Stimulated activated CD4-positive, alpha-beta T cell treated with anti-CD3 and anti-CD28 coated beads, TNF-alpha, amount 100 ng/mL, for 48 hours (primary cell): ENCODE data around the gene TSHB.
"Not testable (repeated sequence)": the region's sequence is repeated elsewhere in the genome, so short reads cannot be mapped to it uniquely, and the experiment has no call there.

Experiments
- DNase-seq, 3 donors: peaks; one replicate each; pipeline ENCODE4 v3.0.0-alpha.2; 2020; ENCODE audit warnings: low read depth in 3 of 3

TSHB gene

DNA sequence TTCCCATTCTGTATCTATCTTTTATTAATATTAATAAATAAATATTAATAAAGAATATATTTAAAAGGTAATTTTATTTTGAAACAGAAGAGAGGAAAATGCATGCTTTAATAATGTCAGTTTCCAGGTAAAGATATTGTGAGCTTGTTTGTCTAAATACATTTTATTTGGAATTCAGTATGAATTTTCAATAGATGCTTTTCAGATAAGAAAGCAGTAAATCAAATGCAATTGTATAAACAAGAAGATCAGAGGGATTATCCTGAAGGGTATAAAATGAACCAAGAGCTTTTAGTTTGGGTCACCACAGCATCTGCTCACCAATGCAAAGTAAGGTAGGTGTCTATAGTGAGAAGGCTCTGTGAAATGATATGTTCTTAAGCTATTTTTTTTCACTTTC is at the start of gene TSHB:
TSS of gene TSHB (plus strand) at position 301 of the 400 bp plus-strand sequence. CDS start 3,537 bp downstream, outside the sequence.
- DNase-seq: no peak

DNA sequence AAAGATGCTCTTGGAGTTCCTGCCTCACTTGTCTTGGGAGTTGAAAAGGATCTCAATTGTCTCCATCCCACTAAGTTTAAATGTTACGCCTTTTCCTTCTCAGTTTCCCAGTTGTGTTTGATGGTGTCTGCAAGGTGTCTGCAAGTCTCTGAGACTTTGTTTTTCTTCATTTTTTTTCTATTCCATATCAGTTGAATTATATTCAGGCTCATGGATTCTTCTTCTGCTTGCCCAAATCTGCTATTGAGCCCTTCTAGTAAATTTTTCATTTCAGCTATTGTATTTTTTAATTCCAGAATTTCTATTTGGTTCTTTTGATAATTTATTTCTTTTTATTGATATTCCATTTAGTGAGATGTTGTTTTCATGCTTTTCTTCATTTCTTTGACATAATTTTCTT is 47.4 kb upstream of the TSHB start:
- DNase-seq: no peak

DNA sequence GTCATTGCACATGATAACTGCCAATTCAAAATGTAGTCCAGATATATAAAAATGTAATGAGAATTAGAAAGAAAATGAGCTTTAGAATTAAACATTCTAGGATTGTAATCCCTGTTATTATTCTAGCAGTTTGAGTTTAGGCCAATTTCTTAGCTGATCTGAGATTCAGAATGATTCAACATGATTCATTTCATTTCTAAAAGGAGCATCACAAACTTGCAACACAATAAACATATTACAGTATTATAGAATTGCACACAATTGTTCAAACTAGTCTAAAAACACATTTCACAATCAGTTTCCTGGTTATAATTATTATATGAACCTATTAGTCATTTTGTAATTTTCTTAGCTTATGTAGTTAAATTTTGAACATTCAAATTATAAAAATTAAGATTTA is 43.3 kb upstream of the TSHB start:
- DNase-seq: no peak

DNA sequence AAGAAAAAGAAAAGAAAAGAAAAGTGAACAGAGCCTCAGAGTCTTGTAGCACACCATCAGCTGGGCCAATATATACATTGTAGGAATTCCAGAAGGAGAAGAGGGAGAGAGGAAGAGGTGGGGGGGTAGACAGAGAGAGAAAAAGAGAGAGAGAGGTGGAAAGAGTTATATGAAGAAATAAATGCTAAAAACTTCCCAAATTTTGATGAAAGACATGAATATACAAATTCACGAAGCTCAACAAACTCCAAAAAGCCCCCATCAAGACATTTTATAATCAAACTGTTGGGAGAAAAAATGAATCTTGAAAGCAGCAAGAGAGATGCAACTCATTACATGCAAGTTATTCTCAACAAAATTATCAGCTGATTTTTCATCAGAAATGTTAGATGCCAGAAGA is 41.5 kb upstream of the TSHB start:
- no peak for DNase-seq

DNA sequence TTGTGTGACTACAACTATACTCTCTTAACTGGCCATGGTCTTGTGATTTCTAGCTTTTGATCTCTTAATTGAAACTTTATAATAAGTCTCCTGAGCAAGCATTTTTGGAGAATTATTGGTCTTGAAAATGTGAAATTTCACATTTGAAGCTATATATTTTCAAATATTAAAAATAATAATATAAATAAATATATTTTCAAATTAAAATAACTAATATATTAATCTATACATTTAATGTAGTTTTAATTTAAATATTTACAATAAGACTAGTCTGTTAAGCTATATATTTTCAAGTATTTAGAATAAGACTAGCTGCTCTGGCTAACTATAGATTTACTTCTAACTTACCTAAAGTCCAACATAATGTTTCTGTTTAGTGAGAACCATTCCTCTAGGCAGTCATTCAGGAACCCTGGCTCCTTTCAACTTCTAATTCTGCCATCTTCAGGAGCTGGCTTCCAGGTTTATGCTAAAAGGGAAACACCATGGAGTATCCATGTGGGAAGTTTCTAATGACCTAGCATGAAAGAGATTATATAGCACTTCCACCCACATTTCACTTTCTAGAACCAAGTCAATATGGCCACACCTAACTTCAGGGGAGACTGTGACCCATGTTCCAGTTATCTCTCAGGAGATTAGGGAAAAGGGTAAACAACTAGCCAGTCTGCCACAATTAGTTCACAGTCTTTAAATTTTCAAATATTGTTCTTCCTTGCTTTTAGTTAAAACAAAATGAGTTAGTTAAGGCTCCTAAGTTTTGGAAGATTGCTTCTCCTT is 31.9 kb upstream of the TSHB start:
- DNase-seq: no peak

DNA sequence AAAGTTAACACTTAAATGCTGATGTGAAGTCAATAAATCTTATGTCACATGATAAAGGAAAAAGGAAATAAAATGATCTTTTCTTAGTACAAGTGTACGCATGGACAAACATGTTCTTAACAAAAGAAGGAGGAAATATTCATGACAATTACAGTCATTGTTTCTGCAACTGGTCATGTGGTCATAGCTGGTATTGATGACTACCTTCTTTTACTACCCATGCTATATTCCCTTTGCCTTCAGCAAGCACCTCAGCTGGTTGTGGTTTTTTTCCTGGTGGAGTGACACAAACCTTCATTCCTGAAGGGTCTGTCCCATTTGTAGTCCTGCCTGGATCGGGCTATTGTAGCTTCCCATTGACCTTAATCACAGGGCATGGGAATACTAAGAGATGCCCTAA is 23.4 kb upstream of the TSHB start:
- no peak for DNase-seq

DNA sequence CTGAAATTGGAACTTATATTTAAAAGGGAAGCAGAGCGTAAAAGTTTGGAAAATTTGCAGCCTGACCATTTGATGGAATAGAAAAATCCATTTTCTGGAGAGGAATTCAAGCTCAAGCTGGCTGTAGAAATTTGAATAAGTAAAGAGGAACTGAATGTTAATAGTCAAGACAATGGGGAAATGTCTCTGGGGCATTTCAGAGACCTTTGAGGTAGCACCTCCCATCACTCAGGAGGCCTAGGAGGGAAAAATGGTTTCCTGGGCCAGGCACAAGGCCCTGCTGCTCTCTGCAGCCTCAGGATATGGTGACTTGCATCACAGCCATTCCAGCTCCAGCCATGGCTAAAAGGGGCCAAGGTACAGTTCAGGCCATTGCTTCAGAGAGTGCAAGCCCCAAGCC is 17.6 kb upstream of the TSHB start:
- no peak for DNase-seq

DNA sequence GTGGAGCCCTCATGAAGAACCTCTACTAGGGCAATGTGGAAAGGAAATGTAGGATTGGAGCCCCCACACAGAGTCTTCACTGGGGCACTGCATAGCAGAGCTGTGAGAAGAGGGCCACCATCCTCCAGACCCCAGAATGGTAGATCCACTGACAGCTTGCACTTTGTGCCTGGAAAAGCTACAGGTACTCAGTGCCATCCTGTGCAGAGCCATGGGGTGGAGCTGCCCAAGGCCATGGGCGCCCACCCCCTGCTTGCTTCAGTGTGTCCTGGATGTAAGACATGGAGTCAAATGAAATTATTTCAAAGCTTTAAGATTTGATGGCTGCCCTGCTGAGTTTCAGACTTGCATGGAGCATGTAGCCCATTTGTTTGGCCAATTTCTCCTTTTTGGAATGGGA is 17.2 kb upstream of the TSHB start:
- DNase-seq: no peak

DNA sequence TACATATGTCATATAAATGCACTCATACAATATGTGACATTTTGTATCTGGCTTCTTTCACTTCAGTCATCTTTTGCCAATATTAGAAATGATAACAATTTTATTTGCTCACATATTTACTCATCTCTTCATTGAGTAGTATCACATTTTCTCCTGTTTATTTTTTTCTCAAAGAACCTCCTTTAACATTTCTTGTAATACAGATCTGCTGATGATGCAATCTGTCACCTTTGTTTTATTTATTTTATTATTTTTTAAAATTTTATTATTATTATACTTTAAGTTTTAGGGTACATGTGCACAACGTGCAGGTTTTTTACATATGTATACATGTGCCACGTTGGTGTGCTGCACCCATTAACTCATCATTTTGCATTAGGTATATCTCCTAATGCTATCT is 15.8 kb upstream of the TSHB start:
- DNase-seq: no peak

DNA sequence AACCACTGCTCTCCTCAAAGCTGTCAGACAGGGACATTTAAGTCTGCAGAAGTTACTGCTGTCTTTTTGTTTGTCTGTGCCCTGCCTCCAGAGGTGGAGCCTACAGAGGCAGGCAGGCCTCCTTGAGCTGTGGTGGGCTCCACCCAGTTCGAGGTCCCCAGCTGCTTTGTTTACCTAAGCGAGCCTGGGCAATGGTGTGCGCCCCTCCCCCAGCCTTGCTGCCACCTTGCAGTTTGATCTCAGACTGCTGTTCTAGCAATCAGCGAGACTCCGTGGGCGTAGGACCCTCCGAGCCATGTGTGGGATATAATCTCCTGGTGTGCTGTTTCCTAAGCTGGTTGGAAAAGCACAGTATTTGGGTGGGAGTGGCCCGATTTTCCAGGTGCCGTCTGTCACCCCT is 10.1 kb upstream of the TSHB start:
- not testable (repeated sequence) for DNase-seq

DNA sequence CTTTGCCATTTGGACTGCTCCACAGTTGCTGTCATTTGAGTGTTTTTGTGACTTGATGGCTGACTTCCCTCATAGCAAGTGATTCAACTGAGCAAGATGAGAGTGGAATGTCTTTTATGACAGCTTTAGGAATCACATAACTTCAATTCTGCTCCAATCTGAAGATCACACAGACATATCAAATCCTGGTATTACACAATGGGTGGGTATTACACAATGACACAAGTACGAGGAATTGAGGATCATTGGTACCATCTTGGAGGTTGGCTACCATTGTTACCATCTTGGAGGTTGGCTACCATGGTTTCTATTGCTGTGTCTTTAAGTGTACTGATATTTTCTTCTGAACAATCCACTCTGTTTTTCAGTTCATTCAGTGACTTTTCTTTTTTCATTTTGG is 8.5 kb upstream of the TSHB start:
- DNase-seq: no peak

DNA sequence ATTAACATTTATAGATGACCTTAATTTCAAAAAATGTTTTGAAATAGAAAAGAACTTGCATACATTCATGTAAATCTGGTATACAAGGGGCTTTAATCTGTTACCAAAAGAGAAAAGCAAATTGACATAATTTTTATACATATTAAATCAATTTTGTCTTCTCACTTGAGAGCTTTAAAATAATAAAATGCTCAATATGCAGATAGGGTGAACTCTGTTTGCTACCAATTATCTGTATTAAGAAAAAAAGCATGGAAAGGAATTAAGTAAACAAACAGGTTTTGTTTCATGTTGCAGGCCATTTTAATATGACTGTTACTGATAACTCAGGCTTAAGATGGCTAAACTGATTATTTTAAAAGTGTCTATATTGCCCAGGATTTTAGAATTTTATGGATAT is 6.0 kb upstream of the TSHB start:
- no peak for DNase-seq

DNA sequence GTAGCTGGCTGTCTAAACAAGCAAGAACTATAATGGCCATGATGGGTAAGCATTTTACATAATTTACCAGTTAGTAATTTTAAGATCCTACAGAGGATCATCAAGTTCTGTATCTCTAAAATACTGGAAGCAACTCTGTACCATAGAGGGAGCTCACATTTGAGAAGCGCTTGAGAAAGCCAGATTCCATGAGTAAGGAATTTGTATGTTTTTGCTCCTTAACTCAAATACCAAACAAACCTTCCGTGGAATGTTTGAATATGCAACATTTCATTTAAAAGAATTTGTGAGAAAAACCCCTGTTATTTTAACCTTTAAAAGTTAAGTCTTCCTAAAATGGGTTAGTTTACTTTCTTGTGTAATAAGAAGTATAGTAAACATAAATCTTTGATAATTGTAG is 2.0 kb downstream of the TSHB start:
- DNase-seq: no peak

DNA sequence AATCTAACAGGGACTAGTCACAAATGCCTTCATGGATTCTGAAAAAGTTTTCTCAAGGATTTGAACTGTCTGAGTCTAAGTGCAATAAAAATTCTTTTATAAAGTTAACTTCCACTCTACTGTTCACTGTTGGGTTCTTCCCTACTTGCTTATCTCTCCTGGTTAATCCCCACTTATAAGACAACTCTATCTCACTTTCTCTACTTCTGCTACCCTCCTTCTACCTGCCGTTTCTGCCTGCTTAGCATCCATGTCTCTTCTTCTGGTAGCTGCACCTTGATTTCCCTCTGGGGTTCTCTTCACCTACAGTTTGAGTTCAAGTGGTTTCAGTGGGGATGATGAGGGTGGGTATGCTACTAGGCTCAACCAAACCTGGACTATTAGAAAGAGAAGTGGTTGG is 6.0 kb downstream of the TSHB start:
- no peak for DNase-seq

DNA sequence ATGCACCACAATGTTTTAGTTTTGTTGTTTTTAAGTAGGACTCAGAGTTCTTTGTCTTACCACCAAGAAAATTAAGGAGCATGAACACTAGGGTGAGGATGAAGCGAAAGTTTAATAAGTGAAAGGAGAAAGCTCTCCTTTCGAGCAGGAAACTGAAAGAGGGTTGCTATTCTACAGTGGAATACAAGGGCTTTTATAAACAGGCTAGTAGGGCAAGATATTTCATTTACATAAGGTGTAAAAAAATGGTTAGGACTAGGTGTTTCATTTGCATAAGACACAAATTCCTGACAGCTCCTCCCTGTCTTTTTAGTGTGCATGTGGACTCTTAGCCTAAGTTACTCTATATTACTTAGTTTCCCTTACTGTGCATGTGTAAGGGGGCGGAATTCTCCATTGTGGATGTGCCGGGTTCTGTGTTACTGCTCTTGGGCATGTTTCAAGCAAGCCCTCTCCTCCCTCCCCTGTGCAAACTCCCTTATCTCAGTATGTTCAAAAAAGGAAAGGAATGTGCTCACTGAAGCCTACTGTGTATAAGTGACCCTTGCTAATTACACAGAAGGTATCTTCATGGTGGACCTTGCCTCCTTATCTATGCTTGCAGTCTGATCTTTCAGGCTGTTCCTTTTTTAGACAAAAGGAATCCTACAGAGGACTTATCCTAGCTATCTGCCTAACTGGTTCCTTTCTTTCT is 7.3 kb downstream of the TSHB start:
- no peak for DNase-seq

DNA sequence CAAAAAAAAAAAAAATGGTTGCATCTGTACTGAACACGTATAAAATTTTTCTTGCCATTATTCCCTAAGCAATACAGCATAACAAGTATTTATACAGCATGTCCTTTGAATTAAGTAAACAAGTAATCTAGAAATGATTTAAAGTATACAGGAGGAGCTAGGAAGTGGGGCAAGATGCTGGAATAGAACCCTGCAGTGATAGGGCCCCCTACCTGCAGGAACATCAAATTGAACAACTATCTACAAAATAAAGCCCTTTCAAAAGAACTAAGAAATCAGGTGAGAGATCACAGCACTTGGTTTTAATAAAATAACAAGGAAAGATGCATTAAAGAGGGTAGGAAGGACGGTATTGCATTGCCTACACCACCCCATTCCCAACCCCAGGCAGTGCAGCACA is 10.9 kb downstream of the TSHB start:
- DNase-seq: no peak

DNA sequence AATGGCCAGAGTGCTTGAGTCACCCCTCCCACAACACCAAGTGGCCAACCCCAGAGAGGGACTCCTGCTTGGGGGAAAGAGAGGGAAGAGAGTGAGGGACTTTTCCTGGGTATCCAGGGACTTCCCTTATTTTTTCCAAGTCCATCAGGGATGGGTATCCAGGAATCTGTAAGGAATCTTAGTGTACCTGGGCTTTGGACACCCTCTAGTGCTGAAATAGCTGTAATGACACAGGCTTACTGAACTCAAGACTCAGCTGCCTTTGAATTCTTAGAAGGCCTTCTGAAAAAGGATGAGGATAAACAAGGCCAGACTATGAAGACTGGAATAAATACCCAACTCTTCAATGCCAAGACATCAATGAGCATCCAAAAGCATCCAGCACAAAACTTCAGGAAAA is 12.0 kb downstream of the TSHB start:
- DNase-seq: no peak

DNA sequence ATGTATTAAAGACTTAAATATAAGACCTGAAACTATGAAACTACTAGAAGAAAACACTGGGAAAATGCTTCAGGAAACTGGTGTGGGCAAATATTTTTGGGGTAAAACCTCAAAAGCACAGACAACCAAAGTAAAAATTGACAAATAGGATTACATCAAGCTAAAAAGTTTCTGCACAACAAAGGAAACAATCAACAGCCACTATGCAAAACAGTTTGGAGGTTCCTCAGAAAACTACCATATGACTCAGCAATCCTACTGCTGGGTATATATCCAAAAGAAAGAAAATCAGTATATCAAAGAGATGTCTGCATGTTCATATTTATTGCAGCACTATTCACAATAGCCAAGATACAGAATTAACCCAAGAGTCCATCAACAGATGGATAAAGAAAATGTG is 17.1 kb downstream of the TSHB start:
- no peak for DNase-seq

DNA sequence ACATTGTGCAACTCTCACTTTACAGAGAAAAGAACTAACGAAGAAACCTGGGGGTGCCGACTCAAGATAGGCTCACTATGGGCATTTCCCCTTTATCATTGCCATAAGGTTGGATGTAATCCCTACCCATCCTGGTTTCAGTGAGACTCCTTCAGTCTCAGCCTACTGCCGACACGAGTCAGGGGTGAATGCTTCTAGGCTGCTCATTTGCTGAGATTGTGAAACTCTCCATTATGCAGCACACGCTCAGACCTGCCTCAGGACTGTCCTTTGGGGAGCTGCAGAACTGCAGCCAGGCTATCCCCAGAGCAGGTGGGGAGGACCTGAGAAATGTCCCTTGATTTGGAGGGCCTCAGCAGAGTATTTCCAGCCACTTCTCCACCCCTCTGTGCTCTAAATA is 22.2 kb downstream of the TSHB start:
- no peak for DNase-seq

DNA sequence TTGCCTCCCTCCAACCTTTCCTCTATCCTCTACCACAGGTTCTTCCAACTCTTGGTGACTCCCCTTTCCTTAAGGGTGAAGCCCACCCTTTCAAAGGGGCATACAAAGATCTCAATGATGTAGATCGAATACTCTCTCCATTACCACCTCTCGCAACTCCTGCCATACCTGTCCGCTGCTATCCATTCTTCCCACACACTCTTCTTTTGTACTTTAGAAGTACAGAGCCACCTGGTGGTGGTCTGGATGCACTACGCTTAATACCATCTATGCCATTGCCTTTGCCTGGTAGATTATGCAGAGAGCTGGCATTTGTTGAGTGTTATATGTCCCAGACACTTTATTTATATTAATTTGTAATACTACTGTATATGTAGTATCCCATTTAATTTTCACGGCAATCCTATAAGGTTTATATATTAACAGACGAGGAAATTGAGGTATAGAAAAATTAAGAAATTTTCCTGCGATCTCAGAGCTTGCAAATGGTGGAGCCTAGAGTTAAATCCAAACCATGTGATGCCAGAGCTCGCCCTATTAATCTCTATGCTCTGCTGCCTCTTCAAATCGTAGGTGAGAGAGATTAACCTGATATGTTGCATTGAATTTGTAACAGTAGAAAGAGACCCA is 22.9 kb downstream of the TSHB start:
- peak; percentile 32 to 38 (median 33) for DNase-seq

DNA sequence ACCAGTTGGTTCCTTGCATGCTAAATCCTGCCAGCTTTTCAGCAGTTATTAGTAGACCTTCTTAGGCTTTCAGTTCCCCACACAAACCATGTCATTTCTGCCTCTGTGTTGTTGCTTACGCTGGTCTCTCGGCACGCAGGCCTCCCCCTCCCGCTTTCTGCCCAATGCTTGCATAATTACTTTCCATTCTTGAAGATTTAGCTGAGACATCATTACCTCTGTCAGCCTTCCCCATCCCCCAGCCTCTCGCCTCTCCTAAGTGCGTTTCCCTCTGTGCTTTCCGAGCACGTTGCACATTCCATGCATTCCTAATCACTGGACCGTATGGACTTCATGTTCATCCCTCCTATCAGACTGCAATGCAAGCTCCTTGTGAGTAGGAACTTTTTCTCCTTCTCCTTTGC is 26.8 kb downstream of the TSHB start:
- DNase-seq: no peak

DNA sequence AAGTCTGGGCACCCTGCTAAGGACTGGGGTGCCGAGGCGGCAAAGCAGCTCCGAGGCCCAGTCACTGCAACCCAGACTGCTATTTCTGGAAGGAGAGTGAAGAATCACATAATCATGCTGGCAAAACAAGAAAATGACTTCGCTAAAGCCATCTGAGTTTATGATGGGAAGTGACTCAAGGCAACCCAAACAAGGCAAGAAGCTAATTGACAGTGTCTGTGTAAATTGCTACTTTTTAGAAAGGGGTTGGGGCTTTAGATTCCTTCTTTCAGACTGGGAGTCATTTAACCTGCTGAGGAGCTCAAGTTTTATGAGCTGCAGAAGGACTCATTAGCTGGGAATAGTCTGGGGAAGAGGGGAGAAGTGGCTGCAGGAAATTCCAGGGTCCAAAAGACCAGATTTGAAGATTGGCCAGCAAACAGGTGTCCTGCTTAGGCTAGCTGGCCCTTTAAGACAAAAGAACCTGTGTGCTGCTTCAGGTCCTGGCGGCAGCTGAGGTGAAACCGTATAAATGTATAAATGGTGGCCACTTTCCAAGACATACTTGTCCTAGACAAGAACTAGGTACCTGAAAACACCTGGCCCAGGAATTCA is 28.1 kb downstream of the TSHB start:
- no peak for DNase-seq

DNA sequence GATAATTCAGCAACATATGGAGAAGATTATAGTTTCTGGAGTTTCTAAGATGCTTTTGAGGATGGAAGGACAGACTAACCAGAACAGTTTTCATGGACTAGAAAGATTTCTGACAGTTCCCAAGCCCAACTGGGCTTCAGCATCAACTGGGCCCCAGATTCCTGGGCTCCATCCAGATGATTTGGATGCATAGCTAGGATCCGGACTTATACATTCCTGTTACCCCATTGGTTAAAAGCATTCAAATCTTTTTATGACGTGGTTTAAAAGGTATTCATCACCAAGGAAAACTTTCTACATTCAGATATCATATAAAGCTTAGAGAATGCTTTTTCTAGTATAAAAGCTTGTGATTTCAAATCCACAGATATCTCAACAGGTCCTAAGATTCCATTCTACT is 29.7 kb downstream of the TSHB start:
- DNase-seq: no peak
